SK-N-SH treated with all-trans-retinoic acid at 6 μM for 48 hours (cell line): ENCODE results near the gene FBXO30.

Experiments used
- ARNTL ChIP-seq: fragments of 450-650 bp; formaldehyde crosslinking; IDR thresholded peaks from 2 replicates; pipeline ENCODE4 v1.5.0; 2020; ENCODE audit warnings: low read depth, mild to moderate bottlenecking, moderate library complexity, borderline replicate concordance
- CREB5 ChIP-seq: fragments of 250-450 bp; sonication (Bioruptor Pico); IDR thresholded peaks from 2 replicates; pipeline ENCODE4 v1.5.1; 2020; ENCODE audit warnings: low read depth, mild to moderate bottlenecking, moderate library complexity
- CSDC2 ChIP-seq: fragments of 250-450 bp; sonication (Bioruptor Pico); IDR thresholded peaks from 2 replicates; pipeline ENCODE4 v1.5.0; 2020; ENCODE audit warnings: mild to moderate bottlenecking, moderate library complexity
- CSRNP3 ChIP-seq: fragments of 250-450 bp; sonication (Bioruptor Pico); IDR thresholded peaks from 2 replicates; pipeline ENCODE4 v1.5.1; 2021; ENCODE audit warnings: mild to moderate bottlenecking, moderate library complexity
- PPARA ChIP-seq: fragments of 250-450 bp; sonication (Bioruptor Pico); IDR thresholded peaks from 2 replicates; pipeline ENCODE4 v1.5.0; 2020; ENCODE audit warnings: mild to moderate bottlenecking, borderline replicate concordance
- SNAI2 ChIP-seq: fragments of 250-450 bp; sonication (Bioruptor Pico); IDR thresholded peaks from 2 replicates; pipeline ENCODE4 v1.5.0; 2020; ENCODE audit warnings: mild to moderate bottlenecking, moderate library complexity
- TCF4 ChIP-seq: fragments of 250-450 bp; sonication (Bioruptor Pico); IDR thresholded peaks from 2 replicates; pipeline ENCODE4 v1.8.0; 2021; ENCODE audit warnings: mild to moderate bottlenecking, moderate library complexity, borderline replicate concordance
- ZC3H10 ChIP-seq: fragments of 250-450 bp; sonication (Bioruptor Pico); IDR thresholded peaks from 2 replicates; pipeline ENCODE4 v1.5.1; 2021; ENCODE audit warnings: mild to moderate bottlenecking, moderate library complexity
- ZFP3 ChIP-seq: fragments of 250-450 bp; sonication (Bioruptor Pico); IDR thresholded peaks from 2 replicates; pipeline ENCODE4 v1.5.0; 2020; ENCODE audit warnings: mild to moderate bottlenecking, moderate library complexity
- ZFP30 ChIP-seq: fragments of 450-650 bp; formaldehyde crosslinking; IDR thresholded peaks from 2 replicates; pipeline ENCODE4 v1.5.0; 2022; ENCODE audit warnings: mild to moderate bottlenecking, moderate library complexity
- ZNF8 ChIP-seq: fragments of 450-650 bp; formaldehyde crosslinking; IDR thresholded peaks from 2 replicates; pipeline ENCODE4 v1.5.0; 2020; ENCODE audit warnings: mild to moderate bottlenecking, moderate library complexity
- TF ChIP-seq, protein P1 (sequence below): fragments of 250-450 bp; sonication (Bioruptor Pico); IDR thresholded peaks from 2 replicates; pipeline ENCODE4 v1.8.0; 2020; ENCODE audit warnings: mild to moderate bottlenecking, moderate library complexity, borderline replicate concordance
- TF ChIP-seq, protein P2 (sequence below): fragments of 250-450 bp; sonication (Bioruptor Pico); IDR thresholded peaks from 2 replicates; pipeline ENCODE4 v1.5.0; 2020; ENCODE audit warnings: mild to moderate bottlenecking, moderate library complexity

DNA sequence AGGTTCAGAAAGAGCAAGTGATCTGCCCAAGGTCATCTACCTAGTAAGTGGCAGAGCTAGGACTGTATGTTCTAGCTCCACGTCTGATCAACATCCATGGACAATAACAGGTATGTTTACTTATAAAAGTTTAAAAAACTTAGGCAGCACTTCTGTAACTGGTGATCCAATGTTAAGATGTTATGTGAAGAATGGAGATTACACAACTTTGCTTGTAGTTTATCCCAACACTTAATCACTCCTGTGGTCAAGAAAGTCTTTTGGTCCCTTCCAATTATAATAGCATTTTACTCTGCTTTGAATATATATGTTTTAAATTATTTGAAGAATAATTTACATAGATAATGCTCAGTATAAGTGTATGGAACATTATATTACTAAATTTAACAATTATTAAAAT lies 4.8 kb downstream of the FBXO30 start:
- TF ChIP-seq, protein P1, sequence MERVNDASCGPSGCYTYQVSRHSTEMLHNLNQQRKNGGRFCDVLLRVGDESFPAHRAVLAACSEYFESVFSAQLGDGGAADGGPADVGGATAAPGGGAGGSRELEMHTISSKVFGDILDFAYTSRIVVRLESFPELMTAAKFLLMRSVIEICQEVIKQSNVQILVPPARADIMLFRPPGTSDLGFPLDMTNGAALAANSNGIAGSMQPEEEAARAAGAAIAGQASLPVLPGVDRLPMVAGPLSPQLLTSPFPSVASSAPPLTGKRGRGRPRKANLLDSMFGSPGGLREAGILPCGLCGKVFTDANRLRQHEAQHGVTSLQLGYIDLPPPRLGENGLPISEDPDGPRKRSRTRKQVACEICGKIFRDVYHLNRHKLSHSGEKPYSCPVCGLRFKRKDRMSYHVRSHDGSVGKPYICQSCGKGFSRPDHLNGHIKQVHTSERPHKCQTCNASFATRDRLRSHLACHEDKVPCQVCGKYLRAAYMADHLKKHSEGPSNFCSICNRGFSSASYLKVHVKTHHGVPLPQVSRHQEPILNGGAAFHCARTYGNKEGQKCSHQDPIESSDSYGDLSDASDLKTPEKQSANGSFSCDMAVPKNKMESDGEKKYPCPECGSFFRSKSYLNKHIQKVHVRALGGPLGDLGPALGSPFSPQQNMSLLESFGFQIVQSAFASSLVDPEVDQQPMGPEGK (CRISPR knock-in tag) = no peak
- TF ChIP-seq CSDC2 (CRISPR knock-in tag) (no peak), SNAI2 (no peak), ZC3H10 (CRISPR knock-in tag) (no peak), PPARA (CRISPR knock-in tag) (no peak), CREB5 (CRISPR knock-in tag) (no peak), ZNF8 (CRISPR knock-in tag) (no peak), ZFP3 (CRISPR knock-in tag) (no peak), ARNTL (CRISPR knock-in tag) (no peak), CSRNP3 (CRISPR knock-in tag) (no peak), ZFP30 (CRISPR knock-in tag) (no peak), TCF4 (CRISPR knock-in tag) (no peak)
- TF ChIP-seq, protein P2, sequence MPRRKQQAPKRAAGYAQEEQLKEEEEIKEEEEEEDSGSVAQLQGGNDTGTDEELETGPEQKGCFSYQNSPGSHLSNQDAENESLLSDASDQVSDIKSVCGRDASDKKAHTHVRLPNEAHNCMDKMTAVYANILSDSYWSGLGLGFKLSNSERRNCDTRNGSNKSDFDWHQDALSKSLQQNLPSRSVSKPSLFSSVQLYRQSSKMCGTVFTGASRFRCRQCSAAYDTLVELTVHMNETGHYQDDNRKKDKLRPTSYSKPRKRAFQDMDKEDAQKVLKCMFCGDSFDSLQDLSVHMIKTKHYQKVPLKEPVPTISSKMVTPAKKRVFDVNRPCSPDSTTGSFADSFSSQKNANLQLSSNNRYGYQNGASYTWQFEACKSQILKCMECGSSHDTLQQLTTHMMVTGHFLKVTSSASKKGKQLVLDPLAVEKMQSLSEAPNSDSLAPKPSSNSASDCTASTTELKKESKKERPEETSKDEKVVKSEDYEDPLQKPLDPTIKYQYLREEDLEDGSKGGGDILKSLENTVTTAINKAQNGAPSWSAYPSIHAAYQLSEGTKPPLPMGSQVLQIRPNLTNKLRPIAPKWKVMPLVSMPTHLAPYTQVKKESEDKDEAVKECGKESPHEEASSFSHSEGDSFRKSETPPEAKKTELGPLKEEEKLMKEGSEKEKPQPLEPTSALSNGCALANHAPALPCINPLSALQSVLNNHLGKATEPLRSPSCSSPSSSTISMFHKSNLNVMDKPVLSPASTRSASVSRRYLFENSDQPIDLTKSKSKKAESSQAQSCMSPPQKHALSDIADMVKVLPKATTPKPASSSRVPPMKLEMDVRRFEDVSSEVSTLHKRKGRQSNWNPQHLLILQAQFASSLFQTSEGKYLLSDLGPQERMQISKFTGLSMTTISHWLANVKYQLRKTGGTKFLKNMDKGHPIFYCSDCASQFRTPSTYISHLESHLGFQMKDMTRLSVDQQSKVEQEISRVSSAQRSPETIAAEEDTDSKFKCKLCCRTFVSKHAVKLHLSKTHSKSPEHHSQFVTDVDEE (CRISPR knock-in tag) = no peak
